Hypothalamus (tissue), 51 donors: ENCODE results near the gene C19orf12.
"Not testable (repeated sequence)": the region's sequence is repeated elsewhere in the genome, so short reads cannot be mapped to it uniquely, and the experiment has no call there.

Source experiments
- DNase-seq, 51 donors: peaks; one replicate each; lab custom pipeline; 2025; lab: John Stamatoyannopoulos, UW

The C19orf12 gene

DNA sequence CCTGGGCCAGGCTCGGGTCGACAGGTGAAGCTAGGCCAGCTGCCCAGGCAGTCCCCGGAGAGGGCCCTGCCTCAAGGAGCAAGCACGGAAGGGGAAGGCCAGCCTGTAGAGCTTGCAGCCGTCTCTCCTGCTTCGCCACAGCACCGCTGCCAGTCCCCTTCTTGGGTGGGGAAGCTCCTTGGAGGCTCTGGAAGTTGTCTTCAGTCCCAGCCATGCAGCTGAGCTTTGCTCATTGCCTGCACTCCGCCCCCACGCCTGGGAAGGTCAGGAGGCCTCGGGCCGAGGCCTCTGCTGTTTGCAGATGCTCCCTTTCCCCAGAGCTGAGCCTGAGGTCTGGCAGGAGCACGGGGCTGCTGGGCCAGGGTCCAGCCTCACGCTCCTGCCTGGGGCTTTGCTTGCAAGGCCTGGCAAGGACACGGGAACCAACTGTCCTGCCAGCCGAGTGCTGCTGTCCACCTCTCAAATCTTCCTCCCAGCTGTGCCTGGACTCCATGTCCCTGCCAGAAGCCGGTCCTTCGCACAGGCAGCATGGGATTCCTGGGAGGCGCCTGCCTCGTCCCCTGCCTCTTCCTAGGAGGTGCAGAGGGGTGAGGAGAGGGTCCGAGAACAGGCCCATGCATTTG lies 36.5 kb downstream of the C19orf12 start:
- DNase-seq, result peak in 29 of 51 donors; percentile 17 to 76 (median 39)

DNA sequence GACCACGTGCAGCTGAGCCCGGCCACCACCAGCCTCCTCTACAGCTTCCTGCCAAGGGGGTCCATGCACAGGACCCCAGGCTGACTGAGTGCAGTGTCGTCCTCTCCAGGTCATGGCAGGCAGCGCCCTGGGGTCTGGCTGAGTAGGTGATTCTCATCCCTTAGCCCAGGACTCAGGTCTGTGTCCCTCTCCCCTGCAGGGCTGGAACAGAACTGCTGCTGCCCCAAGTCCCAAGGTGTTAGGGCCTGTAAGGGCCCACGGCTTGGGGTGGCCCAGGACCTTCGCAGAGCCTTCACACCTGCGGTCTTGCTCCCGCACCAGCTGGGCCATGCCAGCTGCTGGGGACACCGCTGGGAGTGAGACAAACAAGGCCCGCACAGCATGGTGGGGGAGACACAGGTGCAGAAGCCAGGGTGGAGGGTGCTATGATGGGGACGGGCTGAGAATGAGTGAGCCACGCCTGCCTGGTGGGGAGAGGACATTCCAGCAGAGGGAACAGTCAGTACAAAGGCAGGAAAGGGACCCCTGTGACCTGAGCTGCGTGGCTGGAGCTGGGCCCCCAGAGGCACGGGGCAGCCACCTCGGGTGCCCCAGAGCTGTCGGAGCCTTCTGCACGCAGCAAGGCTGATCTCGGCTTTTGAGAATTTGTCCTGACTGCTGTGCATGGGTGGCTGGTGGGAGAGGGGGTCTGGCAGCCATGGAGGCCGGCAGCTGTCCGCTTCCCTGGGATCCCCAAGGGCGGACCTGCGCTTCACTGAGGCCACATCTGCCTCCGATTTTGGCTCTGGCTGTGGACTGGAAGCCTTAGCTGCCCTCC lies 37.9 kb downstream of the C19orf12 start:
- DNase-seq, result no peak

DNA sequence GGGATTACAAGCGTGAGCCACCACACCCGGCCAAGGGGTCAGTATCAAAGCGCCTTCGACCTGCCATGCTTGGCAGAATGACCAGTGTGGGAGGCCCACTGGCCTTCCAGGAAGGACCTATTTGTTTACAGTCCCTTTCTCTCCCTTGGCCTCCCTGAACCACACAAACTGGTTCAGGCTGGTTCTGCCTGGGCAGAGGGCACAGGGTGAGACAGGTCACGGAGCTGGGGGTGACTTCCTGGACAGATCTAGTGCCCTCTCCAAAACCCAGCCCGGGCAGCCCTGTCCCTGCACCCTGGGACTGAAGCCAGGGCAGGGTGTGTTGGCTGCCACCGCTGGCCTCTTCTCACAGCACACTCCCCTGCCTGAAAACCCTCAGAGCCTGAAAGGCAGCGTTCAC lies 38.5 kb downstream of the C19orf12 start:
- peak in 3 of 51 donors; percentile 21 to 37 (median 30) for DNase-seq

DNA sequence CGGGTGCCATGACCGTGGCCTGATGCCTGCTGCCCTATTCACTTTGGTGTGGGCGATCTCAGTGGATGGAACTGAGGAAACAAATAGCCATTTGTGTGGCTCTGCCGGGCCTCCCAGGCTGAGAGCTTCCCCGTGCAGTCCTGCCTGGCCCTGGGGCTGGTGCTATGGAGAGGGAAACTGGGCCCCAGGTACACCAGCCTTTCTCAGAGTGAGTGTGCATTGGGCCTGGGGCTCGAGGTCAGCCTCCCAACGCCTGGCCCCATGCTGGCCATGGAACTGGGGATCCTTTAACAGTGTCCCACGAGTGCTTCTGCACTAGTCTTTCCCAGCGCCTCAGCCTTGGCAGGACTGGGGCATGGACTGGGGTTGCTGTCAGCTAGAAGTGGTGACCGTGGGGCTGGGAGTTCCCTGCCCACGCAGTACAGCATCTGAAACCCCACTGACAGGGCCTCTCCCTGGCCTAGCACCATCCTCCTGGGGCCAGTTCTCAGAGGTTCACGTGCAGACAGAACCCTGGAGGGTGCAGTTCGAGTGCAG lies 39.3 kb downstream of the C19orf12 start:
- peak in 38 of 51 donors; percentile 18 to 88 (median 58) for DNase-seq

DNA sequence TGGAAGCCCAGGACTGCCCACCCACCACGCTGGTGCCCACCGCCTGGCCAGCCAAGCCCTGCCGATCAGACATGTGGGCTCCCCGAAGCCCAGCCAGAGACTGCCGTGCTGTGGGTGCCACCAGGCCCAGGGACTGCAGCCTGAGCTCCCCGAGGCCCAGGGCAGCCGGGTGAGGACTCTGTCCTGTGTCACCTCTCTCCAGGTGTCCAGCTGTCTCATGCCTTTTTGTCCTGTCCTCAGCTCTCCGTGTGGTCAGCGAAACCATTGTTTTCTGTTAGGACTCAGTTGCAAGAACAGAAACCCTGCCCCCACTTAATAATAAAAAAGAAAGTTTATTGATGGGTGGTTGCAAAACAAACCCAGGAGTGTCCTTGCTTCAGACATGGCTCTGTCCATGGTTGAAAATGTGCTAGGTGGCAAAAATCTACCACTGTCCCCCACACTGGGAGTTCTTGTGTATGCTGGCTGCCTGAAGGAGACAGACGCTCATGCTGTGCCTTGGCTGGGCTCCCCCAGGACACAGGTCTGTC lies 39.9 kb downstream of the C19orf12 start:
- DNase-seq, result no peak

DNA sequence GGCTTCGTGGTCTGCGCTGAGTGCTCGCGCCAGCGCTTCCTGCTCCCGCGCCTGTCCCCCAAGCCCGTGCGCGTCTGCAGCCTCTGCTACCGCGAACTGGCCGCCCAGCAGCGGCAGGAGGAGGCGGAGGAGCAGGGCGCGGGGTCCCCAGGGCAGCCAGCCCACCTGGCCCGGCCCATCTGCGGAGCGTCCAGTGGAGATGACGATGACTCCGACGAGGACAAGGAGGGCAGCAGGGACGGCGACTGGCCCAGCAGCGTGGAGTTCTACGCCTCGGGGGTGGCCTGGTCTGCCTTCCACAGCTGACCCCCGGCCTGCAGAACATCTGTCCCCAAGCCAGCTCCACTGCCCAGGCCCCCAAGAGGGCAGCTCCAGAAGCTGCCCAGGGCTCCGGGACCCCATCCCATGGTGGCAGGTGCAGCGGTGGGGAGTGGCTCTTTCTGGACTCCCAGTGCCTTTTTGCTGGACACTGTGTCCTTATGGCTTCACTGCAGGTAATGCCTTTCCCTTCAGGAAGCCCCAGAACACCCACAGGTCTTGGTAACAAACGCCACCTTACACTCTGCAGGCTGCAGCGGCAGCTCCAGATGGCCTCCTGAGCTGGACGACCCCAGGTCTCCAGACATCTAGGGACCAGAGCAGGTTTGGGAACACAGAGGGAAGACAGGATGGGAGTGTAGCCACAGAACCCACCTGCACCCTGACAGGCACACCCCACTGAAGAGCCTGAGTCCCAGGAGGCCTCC lies 40.5 kb downstream of the C19orf12 start:
- DNase-seq, result no peak

DNA sequence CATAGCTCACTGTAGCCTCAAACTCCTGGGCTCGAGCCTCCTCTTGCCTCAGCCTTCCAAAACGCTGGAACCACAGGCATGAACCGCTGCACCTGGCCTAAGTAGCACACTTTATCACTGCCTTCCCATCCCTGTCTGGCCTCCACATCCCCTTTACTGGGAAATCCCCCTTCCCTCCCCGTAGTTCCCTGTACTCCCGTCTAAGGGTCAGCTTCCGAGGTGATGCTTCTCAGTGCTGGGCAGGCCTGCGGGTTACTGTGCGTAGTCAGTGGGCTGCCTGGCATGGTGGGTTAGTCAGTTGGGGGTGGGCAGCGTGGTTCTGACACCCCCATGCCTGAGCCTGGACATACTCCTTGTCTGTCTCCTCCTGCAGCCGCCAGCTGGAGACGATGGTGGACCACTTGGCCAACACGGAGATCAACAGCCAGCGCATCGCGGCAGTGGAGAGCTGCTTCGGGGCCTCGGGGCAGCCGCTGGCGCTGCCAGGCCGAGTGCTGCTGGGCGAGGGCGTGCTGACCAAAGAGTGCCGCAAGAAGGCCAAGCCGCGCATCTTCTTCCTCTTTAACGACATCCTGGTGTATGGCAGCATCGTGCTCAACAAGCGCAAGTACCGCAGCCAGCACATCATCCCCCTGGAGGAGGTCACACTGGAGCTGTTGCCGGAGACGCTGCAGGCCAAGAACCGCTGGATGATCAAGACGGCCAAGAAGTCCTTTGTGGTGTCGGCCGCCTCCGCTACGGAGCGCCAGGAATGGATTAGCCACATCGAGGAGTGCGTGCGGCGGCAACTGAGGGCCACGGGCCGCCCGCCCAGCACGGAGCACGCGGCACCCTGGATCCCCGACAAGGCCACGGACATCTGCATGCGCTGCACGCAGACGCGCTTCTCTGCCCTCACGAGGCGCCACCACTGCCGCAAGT lies 41.4 kb downstream of the C19orf12 start:
- DNase-seq, result no peak

DNA sequence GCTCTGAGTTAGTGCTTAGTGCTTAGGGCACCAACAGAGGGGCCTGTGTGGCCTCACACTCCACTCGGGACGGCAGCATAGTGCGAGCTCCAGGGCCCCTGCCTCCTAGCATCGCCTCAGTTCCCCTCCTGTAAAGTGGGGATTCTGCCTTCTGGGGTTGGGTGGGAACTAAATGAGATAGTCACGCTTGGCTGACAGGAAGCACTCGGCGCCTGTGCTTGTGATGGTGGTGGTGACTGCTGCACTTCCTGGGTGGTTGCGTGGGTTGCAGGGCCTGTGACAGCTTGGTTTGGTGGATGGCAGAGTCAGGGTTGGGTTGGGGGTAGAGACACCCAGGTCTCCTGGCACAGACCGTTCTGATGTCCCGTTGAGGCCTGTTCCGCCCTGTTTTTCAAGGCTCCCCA lies 42.1 kb downstream of the C19orf12 start:
- DNase-seq, result no peak

DNA sequence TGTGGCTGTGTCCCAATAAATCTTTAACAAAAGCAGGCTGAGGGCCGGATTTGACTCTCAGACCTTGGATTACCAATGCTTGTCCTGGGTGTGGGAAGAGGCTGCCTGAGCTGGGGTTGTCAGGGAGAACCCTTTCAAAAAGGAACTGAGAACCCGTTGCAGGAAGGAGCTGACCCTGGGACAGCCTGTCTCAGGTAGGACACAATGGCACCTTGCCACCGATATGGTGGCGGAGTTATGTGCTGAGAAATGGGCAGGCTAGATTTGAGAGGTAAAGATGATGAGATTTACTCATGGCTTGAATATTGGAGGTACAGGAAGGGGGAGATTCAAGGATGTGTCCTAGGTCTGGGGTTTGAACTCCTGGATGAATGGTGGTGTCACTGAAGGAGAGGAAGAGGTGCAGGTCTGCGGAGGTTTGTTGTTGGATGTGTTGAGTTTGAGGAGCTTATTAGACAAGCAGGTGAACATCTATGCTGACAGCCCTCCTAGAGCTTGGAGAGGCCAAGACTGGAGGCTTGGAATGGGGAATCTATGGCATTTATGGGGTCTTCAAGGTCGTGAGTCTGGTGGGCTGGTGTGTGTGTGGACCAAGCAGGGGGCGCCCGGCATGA lies 42.6 kb downstream of the C19orf12 start:
- DNase-seq, result no peak

DNA sequence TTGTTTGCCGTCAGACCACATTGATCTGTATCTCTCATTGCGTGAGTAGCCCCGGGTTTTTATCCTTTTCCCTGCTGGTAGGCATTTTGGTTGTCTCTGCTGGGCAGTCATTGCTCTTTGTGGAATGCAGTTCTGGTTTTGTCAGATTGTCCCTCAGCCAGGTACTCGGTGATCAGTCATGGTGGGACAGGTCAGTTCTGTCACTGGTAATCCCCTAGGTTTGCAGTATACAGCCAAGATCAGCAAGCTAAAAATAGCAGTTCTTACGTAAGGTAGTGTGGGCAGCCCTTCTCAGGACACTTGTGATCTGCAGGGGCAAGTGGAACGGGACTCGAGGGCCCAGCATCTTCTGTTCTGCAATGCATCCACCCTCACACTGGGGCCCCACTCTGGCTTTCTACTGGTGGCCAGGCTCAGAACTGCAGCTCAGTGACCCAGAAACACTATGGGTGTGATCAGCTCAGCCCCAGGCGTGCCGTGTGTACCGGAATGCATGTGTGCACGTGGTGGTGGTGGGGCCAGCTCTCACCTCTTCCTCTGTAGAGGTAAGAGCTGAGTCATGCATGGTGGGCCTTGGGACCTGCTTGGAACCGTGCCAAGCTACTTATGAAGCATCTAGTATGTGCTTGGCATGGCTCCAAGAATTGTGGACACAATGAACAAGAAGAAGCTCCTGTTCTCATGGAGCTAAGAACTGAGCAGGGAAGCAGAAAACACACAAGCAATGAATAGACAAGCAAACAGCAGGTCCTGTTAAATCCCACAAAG lies 43.5 kb downstream of the C19orf12 start:
- DNase-seq, result peak in 1 of 51 donors; percentile 38

DNA sequence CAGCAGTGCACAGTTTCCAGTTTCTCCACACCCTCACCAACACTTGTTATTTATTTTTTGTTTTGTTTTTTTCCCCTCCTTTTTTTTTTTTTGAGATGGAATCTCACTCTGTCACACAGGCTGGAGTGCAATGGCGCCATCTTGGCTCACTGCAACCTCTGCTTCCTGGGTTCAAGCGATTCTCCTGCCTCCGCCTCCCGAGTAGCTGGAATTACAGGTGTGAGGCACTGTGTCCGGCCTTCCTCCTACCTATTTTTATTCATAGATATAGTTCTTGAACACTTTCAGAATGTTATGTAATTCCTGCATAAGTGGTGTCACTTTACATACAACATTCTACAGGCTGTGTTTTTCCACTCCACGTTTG lies 44.1 kb downstream of the C19orf12 start:
- not testable (repeated sequence) for DNase-seq

DNA sequence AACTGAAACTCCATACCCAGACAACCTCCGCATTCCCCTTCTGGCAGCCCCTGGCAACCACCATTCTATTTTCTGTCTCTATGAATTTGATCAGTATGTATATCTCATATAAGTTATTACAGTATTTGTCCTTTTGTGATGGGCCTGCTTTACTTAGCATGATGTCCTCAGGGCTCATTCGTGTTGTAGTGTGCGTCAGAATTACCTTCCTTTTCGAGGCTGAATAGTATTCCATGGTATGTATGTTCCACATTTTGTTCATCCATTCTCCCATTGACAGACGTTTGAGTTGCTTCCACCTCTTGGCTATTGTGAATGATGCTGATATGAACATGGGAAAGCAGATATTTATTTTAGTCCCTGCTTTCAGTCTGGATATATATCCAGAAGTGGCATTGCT lies 44.8 kb downstream of the C19orf12 start:
- no peak for DNase-seq

DNA sequence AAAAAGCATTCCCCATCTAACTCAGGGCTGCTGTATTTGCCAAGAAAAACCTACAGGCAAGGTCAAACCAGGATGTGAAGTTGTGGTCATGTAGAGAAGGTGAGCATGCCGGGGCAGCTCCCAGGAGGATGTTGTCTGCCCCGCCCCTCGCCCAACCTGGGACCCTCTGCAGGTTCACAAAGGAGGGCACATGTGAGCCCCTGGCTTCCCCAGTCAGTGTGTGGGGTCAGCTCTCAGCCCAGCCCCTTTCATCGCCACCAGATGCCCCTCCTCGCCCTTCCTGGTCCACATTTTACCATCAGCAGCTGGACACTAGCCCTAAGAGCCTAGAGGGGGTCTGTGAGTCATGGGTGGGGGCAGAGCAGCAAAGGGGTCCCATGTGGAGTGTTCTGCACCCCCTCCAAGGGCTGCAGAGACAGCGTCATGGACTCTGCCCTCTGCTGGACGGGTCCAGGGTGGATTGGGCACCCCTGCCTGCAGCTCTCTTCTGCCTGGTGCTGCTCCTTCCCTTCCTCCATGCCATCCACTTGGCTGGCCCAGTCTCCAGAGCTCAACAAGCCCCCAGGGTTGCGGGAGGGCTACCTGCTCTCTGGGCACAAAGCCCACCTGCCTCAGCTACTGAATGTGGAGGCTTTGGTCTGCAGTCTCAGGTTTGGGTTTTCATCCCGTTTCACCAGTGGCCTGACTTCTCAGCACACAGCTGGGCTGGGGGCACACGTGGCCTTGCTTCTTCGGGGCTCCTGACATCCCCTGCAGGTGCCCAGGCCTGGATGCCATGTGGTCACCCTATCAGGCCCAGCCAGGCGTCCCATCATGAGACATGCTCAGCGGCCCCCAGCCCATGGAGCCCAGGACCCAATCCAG lies 46.1 kb downstream of the C19orf12 start:
- no peak for DNase-seq

DNA sequence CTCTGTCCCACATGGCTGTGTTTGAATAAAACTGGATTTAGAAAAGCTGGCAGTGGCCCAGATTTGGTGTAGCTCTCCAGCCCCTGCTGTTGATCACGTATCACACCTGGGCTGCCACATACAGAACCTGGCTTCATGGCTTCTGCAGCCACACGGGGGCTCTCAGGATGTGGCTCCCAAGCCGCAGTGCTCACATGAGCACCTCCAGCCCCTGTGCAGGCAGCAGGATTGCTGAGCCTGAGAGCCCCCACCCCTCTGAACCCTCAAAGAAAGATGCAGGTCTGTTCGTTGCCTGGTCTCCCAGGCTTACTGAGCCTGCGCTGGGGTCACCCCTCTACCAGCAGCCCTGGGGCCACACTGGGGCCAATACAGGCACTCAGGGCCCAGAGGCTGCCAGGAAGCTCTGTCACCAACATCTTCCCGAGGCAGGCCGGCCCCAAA lies 47.1 kb downstream of the C19orf12 start:
- no peak for DNase-seq

DNA sequence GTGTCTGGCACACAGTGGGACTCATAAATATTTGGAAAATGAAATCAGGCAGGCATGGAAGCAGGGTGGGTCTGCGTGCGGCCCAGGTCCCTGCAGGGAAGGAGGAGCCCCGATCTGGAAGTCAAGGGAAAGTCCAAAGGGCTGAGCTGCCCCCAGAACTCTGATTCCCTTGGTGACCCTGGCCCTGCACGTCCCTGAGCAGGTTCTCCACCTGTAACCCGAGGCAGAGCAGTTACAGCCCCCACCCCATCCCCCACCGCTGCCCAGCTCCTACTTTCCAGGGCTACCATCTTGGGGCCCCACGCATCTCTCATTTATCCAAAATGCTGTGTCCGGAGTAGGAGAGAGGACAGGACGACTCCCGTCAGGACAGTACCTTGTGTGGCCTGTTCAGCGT lies 47.7 kb downstream of the C19orf12 start:
- no peak for DNase-seq

DNA sequence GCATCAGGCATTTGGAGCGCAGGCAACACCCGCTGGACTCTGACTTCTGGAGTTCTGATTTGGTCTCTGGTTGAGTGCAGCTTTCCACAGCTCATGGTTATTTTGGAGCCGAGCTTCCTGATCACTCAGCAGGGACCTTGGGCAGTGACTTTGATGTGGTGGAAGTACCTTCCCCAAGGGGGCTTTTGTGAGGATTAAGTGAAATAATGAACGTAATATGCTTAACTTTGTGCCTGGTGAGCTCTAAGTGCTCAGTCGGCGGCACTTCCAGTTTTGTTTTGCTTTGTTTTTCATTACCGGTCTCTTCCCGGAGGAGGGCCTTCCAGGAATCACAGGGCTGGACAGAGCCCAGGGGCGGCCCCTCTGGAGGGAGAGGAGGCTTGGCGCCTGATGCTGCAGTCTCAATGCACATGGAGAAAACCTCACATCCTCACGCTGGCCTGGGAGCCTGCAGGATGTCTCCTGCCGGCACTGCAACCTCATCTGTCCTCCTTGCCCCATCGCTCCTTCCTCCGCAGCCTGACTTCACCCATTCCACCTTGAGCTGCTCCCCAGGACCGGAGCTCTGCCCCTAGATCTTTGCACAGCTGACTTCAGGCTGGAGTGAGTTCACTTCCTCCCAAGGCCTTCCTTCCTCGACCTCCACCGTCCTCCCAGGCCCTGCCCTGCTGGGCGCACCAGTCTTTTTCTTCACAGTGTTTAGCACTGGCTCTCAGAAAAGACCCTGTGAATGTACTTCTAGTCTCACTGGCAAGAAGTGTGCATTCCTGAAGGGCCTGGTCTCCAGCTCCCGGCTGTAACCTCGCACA lies 48.3 kb downstream of the C19orf12 start:
- DNase-seq, result peak in 17 of 51 donors; percentile 25 to 57 (median 41)
